H9 (cell line): ENCODE data around the gene ADAM8. TPM values are rescaled to one million over a fixed set of nuclear protein-coding genes. Genes with fewer than 3 reads are reported as not detected.

Experiments used
- DNase-seq: peaks from one replicate; pipeline ENCODE4 v3.0.0-alpha.2; 2017
- H2AFZ ChIP-seq: one replicate; pipeline ENCODE4 v1.6.1; 2013; ENCODE audit warnings: mild to moderate bottlenecking, low read length, control low read depth, moderate library complexity
- H2AK5ac ChIP-seq: 2 replicates; pipeline ENCODE4 v1.6.1; 2013; ENCODE audit warnings: low read length, control low read depth, mixed read lengths; ENCODE audit not compliant: insufficient read length
- H2BK120ac ChIP-seq: one replicate; pipeline ENCODE4 v1.6.1; 2013; ENCODE audit warnings: low read depth, mild to moderate bottlenecking, low read length, control low read depth, inconsistent platforms; ENCODE audit not compliant: poor library complexity, severe bottlenecking
- H2BK12ac ChIP-seq: 2 replicates; pipeline ENCODE4 v1.6.1; 2013; ENCODE audit warnings: low read length, control low read depth, mixed read lengths, low read depth; ENCODE audit not compliant: insufficient read length
- H2BK15ac ChIP-seq: 2 replicates; pipeline ENCODE4 v1.6.1; 2013; ENCODE audit warnings: low read depth, low read length, control low read depth
- H2BK20ac ChIP-seq: one replicate; pipeline ENCODE4 v1.6.1; 2013; ENCODE audit warnings: low read depth, mild to moderate bottlenecking, low read length, control low read depth, inconsistent platforms; ENCODE audit not compliant: poor library complexity, severe bottlenecking
- H2BK5ac ChIP-seq: 2 replicates; pipeline ENCODE4 v1.6.1; 2013; ENCODE audit warnings: low read length, control low read depth, mixed read lengths; ENCODE audit not compliant: insufficient read length
- H3K14ac ChIP-seq: 2 replicates; pipeline ENCODE4 v1.6.1; 2013; ENCODE audit warnings: low read length, control low read depth; ENCODE audit not compliant: insufficient read depth
- H3K18ac ChIP-seq: 2 replicates; pipeline ENCODE4 v1.6.1; 2013; ENCODE audit warnings: low read depth, mild to moderate bottlenecking, mixed read lengths, low read length, control low read depth; ENCODE audit not compliant: insufficient read length
- H3K23ac ChIP-seq: 2 replicates; pipeline ENCODE4 v1.6.1; 2013; ENCODE audit warnings: low read length, control low read depth, mixed read lengths, low read depth; ENCODE audit not compliant: insufficient read length
- H3K23me2 ChIP-seq: 2 replicates; pipeline ENCODE4 v1.6.1; 2013; ENCODE audit warnings: low read depth, mild to moderate bottlenecking, mixed read lengths, low read length, control low read depth; ENCODE audit not compliant: insufficient read length, poor library complexity, severe bottlenecking
- H3K27ac ChIP-seq: 2 replicates; pipeline ENCODE4 v1.5.1; 2013; ENCODE audit warnings: low read length, control low read depth, mixed read lengths, low read depth; ENCODE audit not compliant: insufficient read length
- H3K27me3 ChIP-seq: 2 replicates; pipeline ENCODE4 v1.6.1; 2013; ENCODE audit warnings: low read length, control low read depth, inconsistent platforms; ENCODE audit not compliant: insufficient read depth
- H3K4ac ChIP-seq: 2 replicates; pipeline ENCODE4 v1.6.1; 2013; ENCODE audit warnings: low read depth, mild to moderate bottlenecking, control low read depth, inconsistent platforms, low read length, moderate library complexity
- H3K4me1 ChIP-seq: 2 replicates; pipeline ENCODE4 v1.6.1; 2013; ENCODE audit warnings: low read length, control low read depth, inconsistent platforms; ENCODE audit not compliant: insufficient read depth
- H3K4me2 ChIP-seq: 2 replicates; pipeline ENCODE4 v1.6.1; 2013; ENCODE audit warnings: low read length, control low read depth, mixed read lengths; ENCODE audit not compliant: insufficient read length, insufficient read depth
- H3K56ac ChIP-seq: 2 replicates; pipeline ENCODE4 v1.6.1; 2013; ENCODE audit warnings: low read depth, mild to moderate bottlenecking, mixed read lengths, low read length, control low read depth; ENCODE audit not compliant: insufficient read length
- H3K79me1 ChIP-seq: 2 replicates; pipeline ENCODE4 v1.6.1; 2013; ENCODE audit warnings: low read depth, mild to moderate bottlenecking, moderate library complexity, low read length, control low read depth, inconsistent platforms; ENCODE audit not compliant: insufficient read depth, poor library complexity, severe bottlenecking
- H3K79me2 ChIP-seq: 2 replicates; pipeline ENCODE4 v1.6.1; 2013; ENCODE audit warnings: low read length, control low read depth, inconsistent platforms; ENCODE audit not compliant: insufficient read depth
- H3K9ac ChIP-seq: 2 replicates; pipeline ENCODE4 v1.6.1; 2013; ENCODE audit warnings: low read length, control low read depth, mixed read lengths; ENCODE audit not compliant: insufficient read length; ENCODE audit errors: extremely low read depth
- H3K9me3 ChIP-seq: one replicate; pipeline ENCODE4 v1.6.1; 2013; ENCODE audit warnings: low read depth, low read length, inconsistent platforms; ENCODE audit not compliant: control insufficient read depth
- H3T11ph ChIP-seq: one replicate; pipeline ENCODE4 v1.6.1; 2013; ENCODE audit warnings: mild to moderate bottlenecking, low read length, control low read depth, inconsistent platforms
- H4K20me1 ChIP-seq: one replicate; pipeline ENCODE4 v1.6.1; 2013; ENCODE audit not compliant: control insufficient read depth, insufficient read length, insufficient read depth
- H4K5ac ChIP-seq: 2 replicates; pipeline ENCODE4 v1.6.1; 2013; ENCODE audit warnings: low read depth, mild to moderate bottlenecking, mixed read lengths, low read length, control low read depth; ENCODE audit not compliant: insufficient read length
- H4K8ac ChIP-seq: replicated peaks from 2 replicates; pipeline ENCODE4 v1.6.1; 2013; ENCODE audit warnings: low read length, control low read depth, mixed read lengths, low read depth; ENCODE audit not compliant: insufficient read length
- H4K91ac ChIP-seq: 2 replicates; pipeline ENCODE4 v1.6.1; 2013; ENCODE audit warnings: low read depth, mild to moderate bottlenecking, moderate library complexity, mixed read lengths, low read length, control low read depth; ENCODE audit not compliant: insufficient read length
- H3K27ac Mint-ChIP-seq, 3 experiments: 2 replicates in 2 of 3; 3 replicates in 1 of 3; pipeline ENCODE4 v1.8.0; 2020 to 2021; ENCODE audit warnings: mixed read lengths in 3 of 3, mild to moderate bottlenecking in 1 of 3, moderate library complexity in 1 of 3
- H3K27me3 Mint-ChIP-seq: 2 replicates; pipeline ENCODE4 v1.8.0; 2021; ENCODE audit warnings: low read depth, mild to moderate bottlenecking, moderate library complexity, mixed read lengths
- H3K36me3 Mint-ChIP-seq, 3 experiments: 2 replicates in 2 of 3; 3 replicates in 1 of 3; pipeline ENCODE4 v1.8.0; 2020 to 2021; ENCODE audit warnings: low read depth in 3 of 3, mixed read lengths in 3 of 3; ENCODE audit not compliant: insufficient read depth in 1 of 3
- H3K4me1 Mint-ChIP-seq, 2 experiments: 2 replicates each; pipeline ENCODE4 v1.8.0; 2020; ENCODE audit warnings: mixed read lengths in 2 of 2
- H3K4me3 Mint-ChIP-seq, 2 experiments: 2 replicates in 1 of 2; 3 replicates in 1 of 2; pipeline ENCODE4 v1.8.0; 2020 to 2021; ENCODE audit warnings: mild to moderate bottlenecking in 2 of 2, mixed read lengths in 2 of 2, moderate library complexity in 1 of 2
- H3K9me3 Mint-ChIP-seq, 2 experiments: 2 replicates in 1 of 2; 3 replicates in 1 of 2; pipeline ENCODE4 v1.8.0; 2020; ENCODE audit warnings: mild to moderate bottlenecking in 2 of 2, mixed read lengths in 2 of 2, moderate library complexity in 1 of 2
- WGBS: extraction: QIAGEN DNeasy Blood & Tissue Kit; methylation state at CpG from one replicate; pipeline ENCODE4 v1.1.7; 2013; ENCODE audit warnings: missing lambda C conversion rate, low lambda C conversion rate, mixed read lengths; ENCODE audit not compliant: insufficient read length; ENCODE audit errors: extremely low coverage; 5-methylcytosine and 5-hydroxymethylcytosine counted together
- total RNA-seq: library from RNA; stranded (reverse); gene quantifications from 2 replicates; pipeline ENCODE4 v1.2.1, GENCODE V29; 2021
- TF ChIP-seq, protein P1 (sequence below): fragments of 200-600 bp; sonication (generic); conservative IDR thresholded peaks from 3 replicates; pipeline ENCODE4 v1.8.0; 2021; ENCODE audit warnings: antibody characterized with exemption, mild to moderate bottlenecking

The ADAM8 gene
- total RNA-seq, 1 experiment from 2014 or later: 5.4 TPM

DNA sequence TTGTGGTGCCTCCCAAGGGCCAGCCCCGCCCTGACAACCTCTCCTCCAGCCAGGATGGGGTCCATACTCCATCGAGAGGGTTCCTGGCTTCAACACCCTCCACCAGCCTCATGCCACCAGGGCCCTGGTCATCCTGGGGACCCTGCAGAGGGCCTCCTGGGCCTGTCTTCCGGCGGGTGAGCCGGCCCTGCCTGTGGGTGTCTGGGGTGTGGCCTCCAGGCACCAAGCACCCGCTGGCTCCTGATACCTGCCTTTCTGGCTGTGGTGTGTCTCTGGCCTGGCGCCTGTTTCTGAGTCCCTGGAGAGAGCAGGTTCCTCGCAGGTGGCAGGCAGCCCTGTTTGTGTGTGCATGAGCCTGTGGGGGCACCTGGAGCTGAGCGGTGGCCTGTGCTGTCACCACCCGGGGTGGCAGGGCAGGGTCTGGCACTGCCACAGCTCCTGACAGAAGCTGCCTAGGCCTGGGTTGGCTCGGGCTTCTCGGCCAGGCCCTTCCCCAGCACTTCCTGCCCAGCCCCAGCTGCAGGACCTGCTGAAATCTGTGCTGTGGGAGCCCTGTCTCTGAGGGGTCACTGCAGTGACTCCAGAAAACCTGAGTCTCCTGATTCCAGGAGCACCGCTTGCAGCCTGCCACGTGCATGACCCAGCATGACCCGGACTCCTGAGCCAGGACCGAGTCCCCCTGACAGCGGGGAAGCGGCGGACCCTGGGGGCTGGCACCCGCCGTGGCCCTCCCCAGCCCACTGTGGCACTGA lies 18.4 kb downstream of the ADAM8 start:
- peaks cover 10% of the 10 kb centered on the region for H3K27me3 Mint-ChIP-seq
- H3K4me2 ChIP-seq: no peak overlapping the region
- no peak overlapping the region for H4K91ac ChIP-seq
- no peak overlapping the region for H3K9ac ChIP-seq
- no peak overlapping the region for H4K8ac ChIP-seq
- no peak overlapping the region for H2AK5ac ChIP-seq
- H3K4me1 Mint-ChIP-seq: peaks cover 11 to 34% of the 10 kb centered on the region in 2 experiments
- no peak overlapping the region for H2AFZ ChIP-seq
- no peak overlapping the region for H3K27ac ChIP-seq
- no peak overlapping the region for H2BK12ac ChIP-seq
- H3K4me3 Mint-ChIP-seq: no peak overlapping the region
- no peak overlapping the region for H2BK5ac ChIP-seq
- no peaks in the 10 kb centered on the region; the same call in 1 of the 2 replicates for H3K27me3 ChIP-seq
- no peaks in the 10 kb centered on the region for H3K79me2 ChIP-seq
- H3K56ac ChIP-seq: no peak overlapping the region
- H3K4ac ChIP-seq: no peak overlapping the region
- no peak overlapping the region for H3K23ac ChIP-seq
- no peak overlapping the region for H2BK15ac ChIP-seq
- no peaks in the 10 kb centered on the region for H3K9me3 ChIP-seq
- H3K14ac ChIP-seq: no peak overlapping the region
- no peak overlapping the region for H3K27ac Mint-ChIP-seq
- no peak overlapping the region for H3T11ph ChIP-seq
- no peak for DNase-seq
- no peak overlapping the region for H3K18ac ChIP-seq
- TF ChIP-seq, protein P1, sequence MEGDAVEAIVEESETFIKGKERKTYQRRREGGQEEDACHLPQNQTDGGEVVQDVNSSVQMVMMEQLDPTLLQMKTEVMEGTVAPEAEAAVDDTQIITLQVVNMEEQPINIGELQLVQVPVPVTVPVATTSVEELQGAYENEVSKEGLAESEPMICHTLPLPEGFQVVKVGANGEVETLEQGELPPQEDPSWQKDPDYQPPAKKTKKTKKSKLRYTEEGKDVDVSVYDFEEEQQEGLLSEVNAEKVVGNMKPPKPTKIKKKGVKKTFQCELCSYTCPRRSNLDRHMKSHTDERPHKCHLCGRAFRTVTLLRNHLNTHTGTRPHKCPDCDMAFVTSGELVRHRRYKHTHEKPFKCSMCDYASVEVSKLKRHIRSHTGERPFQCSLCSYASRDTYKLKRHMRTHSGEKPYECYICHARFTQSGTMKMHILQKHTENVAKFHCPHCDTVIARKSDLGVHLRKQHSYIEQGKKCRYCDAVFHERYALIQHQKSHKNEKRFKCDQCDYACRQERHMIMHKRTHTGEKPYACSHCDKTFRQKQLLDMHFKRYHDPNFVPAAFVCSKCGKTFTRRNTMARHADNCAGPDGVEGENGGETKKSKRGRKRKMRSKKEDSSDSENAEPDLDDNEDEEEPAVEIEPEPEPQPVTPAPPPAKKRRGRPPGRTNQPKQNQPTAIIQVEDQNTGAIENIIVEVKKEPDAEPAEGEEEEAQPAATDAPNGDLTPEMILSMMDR: no peak
- H2BK120ac ChIP-seq: no peak overlapping the region
- H3K9me3 Mint-ChIP-seq: no peaks in the 10 kb centered on the region; a peak in 1 of 5 replicates
- H3K79me1 ChIP-seq: no peaks in the 10 kb centered on the region
- peaks cover 3% of the 10 kb centered on the region for H4K20me1 ChIP-seq
- peaks cover 7% of the 10 kb centered on the region for H3K23me2 ChIP-seq
- no CpG with 5 or more reads among the region's 21 CpGs for WGBS
- H2BK20ac ChIP-seq: no peak overlapping the region
- H3K36me3 Mint-ChIP-seq: no peaks in the 10 kb centered on the region
- H3K4me1 ChIP-seq: no peaks in the 10 kb centered on the region
- H4K5ac ChIP-seq: no peak overlapping the region
